ENCODE data around the gene TTC23.

DNA sequence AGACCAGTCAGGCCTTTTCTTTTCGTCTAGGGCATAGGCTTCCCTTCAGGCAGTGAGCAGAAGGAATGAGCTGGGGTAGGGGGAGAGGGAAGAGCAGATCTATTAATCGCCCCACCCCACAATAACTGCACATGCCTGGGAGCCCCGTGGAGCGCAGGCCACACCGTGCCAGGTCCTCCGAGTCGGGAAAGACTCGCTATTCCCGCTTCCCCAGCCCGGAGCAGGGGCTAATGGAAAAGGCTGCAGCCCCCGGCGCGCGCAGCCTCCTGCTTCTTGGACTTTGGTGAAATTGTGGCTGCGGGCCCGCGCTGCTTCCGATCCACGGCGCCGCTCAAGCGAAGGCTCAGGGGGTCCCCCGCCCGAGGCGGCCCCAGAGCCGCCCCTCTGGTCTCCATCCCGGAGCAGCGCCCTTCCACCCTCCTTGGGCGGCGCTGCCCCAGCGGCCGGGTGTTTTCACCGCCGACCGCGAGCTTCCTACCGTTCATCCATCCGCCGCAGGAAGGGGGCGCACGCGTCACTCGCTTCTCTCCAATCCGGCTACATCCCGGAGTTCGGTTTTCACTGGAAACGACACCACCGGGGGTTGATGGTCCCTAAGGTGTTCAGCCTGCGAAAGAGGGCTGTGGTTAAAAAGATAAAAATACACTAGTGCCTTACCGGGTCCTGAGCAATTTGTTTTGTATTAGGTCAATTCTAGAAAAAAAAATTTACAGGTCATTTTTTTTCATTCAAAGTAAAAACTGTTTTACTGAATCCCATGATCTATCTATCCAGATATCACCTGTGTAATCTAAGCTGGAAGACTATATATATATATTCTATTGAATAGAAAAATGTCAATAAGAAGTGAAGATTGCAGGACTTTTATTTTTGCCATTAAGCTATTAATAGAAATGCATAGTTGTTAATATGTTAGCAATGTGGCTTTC is 148.9 kb downstream of the TTC23 start:
- TF ChIP-seq, protein P1, sequence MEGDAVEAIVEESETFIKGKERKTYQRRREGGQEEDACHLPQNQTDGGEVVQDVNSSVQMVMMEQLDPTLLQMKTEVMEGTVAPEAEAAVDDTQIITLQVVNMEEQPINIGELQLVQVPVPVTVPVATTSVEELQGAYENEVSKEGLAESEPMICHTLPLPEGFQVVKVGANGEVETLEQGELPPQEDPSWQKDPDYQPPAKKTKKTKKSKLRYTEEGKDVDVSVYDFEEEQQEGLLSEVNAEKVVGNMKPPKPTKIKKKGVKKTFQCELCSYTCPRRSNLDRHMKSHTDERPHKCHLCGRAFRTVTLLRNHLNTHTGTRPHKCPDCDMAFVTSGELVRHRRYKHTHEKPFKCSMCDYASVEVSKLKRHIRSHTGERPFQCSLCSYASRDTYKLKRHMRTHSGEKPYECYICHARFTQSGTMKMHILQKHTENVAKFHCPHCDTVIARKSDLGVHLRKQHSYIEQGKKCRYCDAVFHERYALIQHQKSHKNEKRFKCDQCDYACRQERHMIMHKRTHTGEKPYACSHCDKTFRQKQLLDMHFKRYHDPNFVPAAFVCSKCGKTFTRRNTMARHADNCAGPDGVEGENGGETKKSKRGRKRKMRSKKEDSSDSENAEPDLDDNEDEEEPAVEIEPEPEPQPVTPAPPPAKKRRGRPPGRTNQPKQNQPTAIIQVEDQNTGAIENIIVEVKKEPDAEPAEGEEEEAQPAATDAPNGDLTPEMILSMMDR (IDR thresholded peaks at IDR 0.05), result peak; percentile 66 to 89 (median 80)
- no peak for TF ChIP-seq POLR2A (IDR thresholded peaks at IDR 0.05)
- no peak for TF ChIP-seq EP300 (IDR thresholded peaks at IDR 0.05)
